Measurements from ENCODE around the gene FAM149A. TPM values are rescaled to one million over a fixed set of nuclear protein-coding genes. Genes with fewer than 3 reads are reported as not detected.
A peak's percentile ranks its signal among the peaks of the same experiment; 100 is the strongest.

FAM149A gene
- total RNA-seq, 1 donor from 2014 or later = 1.2 TPM

DNA sequence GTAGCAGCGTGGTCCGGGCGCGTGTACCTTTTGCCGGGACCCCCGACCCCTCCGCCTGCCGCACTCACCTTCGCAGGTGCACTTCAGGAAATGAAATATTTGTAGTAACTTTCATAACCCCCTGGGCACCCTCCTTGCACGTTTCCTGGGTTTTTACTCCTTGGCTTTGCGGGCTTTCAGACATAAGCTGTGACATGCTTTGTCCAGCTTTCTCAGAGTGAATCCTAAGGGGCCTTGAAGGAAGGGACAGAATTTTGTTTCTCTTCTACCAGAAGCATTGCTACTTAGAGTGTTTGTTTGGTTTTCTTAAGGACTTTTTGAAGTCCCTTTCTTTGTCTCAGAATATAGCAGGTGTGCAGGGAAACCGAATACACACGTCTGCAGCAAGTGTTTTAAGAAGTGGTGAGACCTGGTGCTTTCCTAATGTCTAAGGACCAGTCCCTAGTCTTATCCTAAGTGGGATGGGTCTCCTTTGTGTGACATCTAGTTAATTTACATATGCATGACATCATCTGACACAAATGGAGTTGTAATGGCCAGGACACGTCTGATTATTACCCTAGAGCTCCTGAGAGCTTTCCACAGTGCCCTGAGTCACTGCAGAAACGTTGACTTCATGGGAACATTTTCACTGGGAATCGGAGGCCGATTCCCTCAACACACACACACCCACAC is 1.3 kb downstream of the FAM149A start:
- Mint-ChIP-seq H3K27ac (ENCODE audit: unreplicated experiment) (peak overlapping the region; percentile 34), H3K4me3 (ENCODE audit: unreplicated experiment) (peak overlapping the region; percentile 84), H3K36me3 (ENCODE audit: low read depth, unreplicated experiment) (no peaks in the 10 kb centered on the region), H3K4me1 (ENCODE audit: low read depth, unreplicated experiment) (peaks cover 7% of the 10 kb centered on the region), H3K9me3 (ENCODE audit: unreplicated experiment) (peaks cover 2% of the 10 kb centered on the region), H3K27me3 (ENCODE audit: low read depth, unreplicated experiment) (peaks cover 39% of the 10 kb centered on the region)
- H3K4me1 ChIP-seq (ENCODE audit: insufficient read depth, low read length) = no peaks in the 10 kb centered on the region
- no peaks in the 10 kb centered on the region for H3K9me3 ChIP-seq (ENCODE audit: insufficient read depth, low read depth, low read length)
- no peaks in the 10 kb centered on the region for H3K79me2 ChIP-seq (ENCODE audit: insufficient read depth, low read length)
- peaks cover 22% of the 10 kb centered on the region for H3K27me3 ChIP-seq (ENCODE audit: insufficient read depth, low read length)
- no peak overlapping the region for H3K9ac ChIP-seq (ENCODE audit: low read length)
- FAIRE-seq = no peak
- H3K4me2 ChIP-seq (ENCODE audit: low read length) = peak overlapping the region; percentile 81
- H3K27ac ChIP-seq (ENCODE audit: low read depth, low read length) = no peak overlapping the region
- TF ChIP-seq, protein P1, sequence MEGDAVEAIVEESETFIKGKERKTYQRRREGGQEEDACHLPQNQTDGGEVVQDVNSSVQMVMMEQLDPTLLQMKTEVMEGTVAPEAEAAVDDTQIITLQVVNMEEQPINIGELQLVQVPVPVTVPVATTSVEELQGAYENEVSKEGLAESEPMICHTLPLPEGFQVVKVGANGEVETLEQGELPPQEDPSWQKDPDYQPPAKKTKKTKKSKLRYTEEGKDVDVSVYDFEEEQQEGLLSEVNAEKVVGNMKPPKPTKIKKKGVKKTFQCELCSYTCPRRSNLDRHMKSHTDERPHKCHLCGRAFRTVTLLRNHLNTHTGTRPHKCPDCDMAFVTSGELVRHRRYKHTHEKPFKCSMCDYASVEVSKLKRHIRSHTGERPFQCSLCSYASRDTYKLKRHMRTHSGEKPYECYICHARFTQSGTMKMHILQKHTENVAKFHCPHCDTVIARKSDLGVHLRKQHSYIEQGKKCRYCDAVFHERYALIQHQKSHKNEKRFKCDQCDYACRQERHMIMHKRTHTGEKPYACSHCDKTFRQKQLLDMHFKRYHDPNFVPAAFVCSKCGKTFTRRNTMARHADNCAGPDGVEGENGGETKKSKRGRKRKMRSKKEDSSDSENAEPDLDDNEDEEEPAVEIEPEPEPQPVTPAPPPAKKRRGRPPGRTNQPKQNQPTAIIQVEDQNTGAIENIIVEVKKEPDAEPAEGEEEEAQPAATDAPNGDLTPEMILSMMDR (IDR thresholded peaks at IDR 0.05; ENCODE audit: insufficient read depth, low read depth, low read length) = no peak
- TF ChIP-seq EZH2 (IDR thresholded peaks at IDR 0.05; ENCODE audit: insufficient read depth, low read length) = no peak
- H3K4me3 ChIP-seq (ENCODE audit: insufficient read depth, low read depth, low read length) = no peak overlapping the region
- no peaks in the 10 kb centered on the region for H4K20me1 ChIP-seq (ENCODE audit: insufficient read depth, low read length)
- H2AFZ ChIP-seq (ENCODE audit: low read depth, low read length) = peak overlapping the region; percentile 61
- peak; percentile 4 for DNase-seq (ENCODE audit: low read depth)
- no peaks in the 10 kb centered on the region for H3K36me3 ChIP-seq (ENCODE audit: insufficient read depth, low read length)

DNA sequence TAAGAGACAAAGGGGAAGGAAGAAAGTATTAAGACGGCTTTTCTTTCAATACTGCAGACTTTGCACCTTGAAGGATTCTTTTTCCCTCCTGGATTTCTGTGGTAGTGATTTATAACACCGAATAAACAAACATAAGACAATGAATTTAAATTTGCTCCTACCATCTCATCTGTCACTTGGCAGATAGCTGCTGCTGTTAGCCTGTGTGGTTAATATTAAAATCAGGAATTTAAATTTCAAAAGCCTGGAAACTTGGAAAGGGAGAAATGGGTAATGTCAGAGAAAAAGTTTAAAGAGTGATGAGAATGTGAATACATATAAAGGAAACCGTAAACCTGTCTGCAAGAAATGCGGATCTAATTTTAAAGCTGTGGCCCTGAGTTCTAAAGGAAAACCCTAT is 3.4 kb downstream of the FAM149A start:
- Histone ChIP-seq H3K4me2 (ENCODE audit: low read length) (no peak overlapping the region), H3K9ac (ENCODE audit: low read length) (no peak overlapping the region), H3K9me3 (ENCODE audit: insufficient read depth, low read depth, low read length) (no peaks in the 10 kb centered on the region), H3K4me3 (ENCODE audit: insufficient read depth, low read depth, low read length) (no peak overlapping the region), H3K4me1 (ENCODE audit: insufficient read depth, low read length) (no peaks in the 10 kb centered on the region), H3K27me3 (ENCODE audit: insufficient read depth, low read length) (peaks cover 22% of the 10 kb centered on the region), H3K79me2 (ENCODE audit: insufficient read depth, low read length) (no peaks in the 10 kb centered on the region), H3K36me3 (ENCODE audit: insufficient read depth, low read length) (no peaks in the 10 kb centered on the region), H4K20me1 (ENCODE audit: insufficient read depth, low read length) (no peaks in the 10 kb centered on the region), H3K27ac (ENCODE audit: low read depth, low read length) (no peak overlapping the region), H2AFZ (ENCODE audit: low read depth, low read length) (no peak overlapping the region)
- Mint-ChIP-seq H3K36me3 (ENCODE audit: low read depth, unreplicated experiment) (no peaks in the 10 kb centered on the region), H3K9me3 (ENCODE audit: unreplicated experiment) (peaks cover 2% of the 10 kb centered on the region), H3K27ac (ENCODE audit: unreplicated experiment) (no peak overlapping the region), H3K27me3 (ENCODE audit: low read depth, unreplicated experiment) (peaks cover 28% of the 10 kb centered on the region), H3K4me3 (ENCODE audit: unreplicated experiment) (no peak overlapping the region), H3K4me1 (ENCODE audit: low read depth, unreplicated experiment) (peaks cover 7% of the 10 kb centered on the region)
- DNase-seq (ENCODE audit: low read depth) (no peak), FAIRE-seq (no peak)
- TF ChIP-seq, protein P1 (IDR thresholded peaks at IDR 0.05; ENCODE audit: insufficient read depth, low read depth, low read length) = no peak
- no peak for TF ChIP-seq EZH2 (IDR thresholded peaks at IDR 0.05; ENCODE audit: insufficient read depth, low read length)

DNA sequence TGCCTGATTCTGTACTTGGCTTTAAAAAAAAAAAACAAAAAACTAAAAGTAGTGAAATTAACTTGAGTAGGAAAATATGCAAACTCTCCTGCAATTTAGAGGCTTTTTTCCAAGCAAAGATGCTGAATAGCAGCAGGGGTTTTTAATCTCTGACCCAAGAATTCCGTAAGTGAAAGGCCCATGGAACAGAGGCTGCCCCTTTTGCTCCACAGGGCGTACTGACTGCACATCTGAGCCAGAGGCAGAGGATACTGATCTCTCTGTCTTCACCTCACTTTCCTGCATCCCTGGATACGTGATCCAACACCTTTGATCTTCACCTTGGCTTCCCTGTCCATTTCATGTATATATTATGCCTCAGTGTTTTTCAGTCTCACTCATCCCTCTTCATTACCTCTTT is 3.9 kb downstream of the FAM149A start:
- H3K27me3 ChIP-seq (ENCODE audit: insufficient read depth, low read length) = peaks cover 18% of the 10 kb centered on the region
- FAIRE-seq (no peak), DNase-seq (ENCODE audit: low read depth) (no peak)
- Mint-ChIP-seq H3K4me1 (ENCODE audit: low read depth, unreplicated experiment) (peaks cover 7% of the 10 kb centered on the region), H3K4me3 (ENCODE audit: unreplicated experiment) (no peak overlapping the region), H3K36me3 (ENCODE audit: low read depth, unreplicated experiment) (no peaks in the 10 kb centered on the region), H3K27me3 (ENCODE audit: low read depth, unreplicated experiment) (peaks cover 23% of the 10 kb centered on the region), H3K9me3 (ENCODE audit: unreplicated experiment) (peaks cover 2% of the 10 kb centered on the region), H3K27ac (ENCODE audit: unreplicated experiment) (no peak overlapping the region)
- H3K4me3 ChIP-seq (ENCODE audit: insufficient read depth, low read depth, low read length) = no peak overlapping the region
- no peaks in the 10 kb centered on the region for H3K4me1 ChIP-seq (ENCODE audit: insufficient read depth, low read length)
- H3K4me2 ChIP-seq (ENCODE audit: low read length) = no peak overlapping the region
- H3K27ac ChIP-seq (ENCODE audit: low read depth, low read length) = no peak overlapping the region
- no peaks in the 10 kb centered on the region for H4K20me1 ChIP-seq (ENCODE audit: insufficient read depth, low read length)
- no peaks in the 10 kb centered on the region for H3K9me3 ChIP-seq (ENCODE audit: insufficient read depth, low read depth, low read length)
- H2AFZ ChIP-seq (ENCODE audit: low read depth, low read length) = no peak overlapping the region
- H3K9ac ChIP-seq (ENCODE audit: low read length) = no peak overlapping the region
- TF ChIP-seq, protein P1 (IDR thresholded peaks at IDR 0.05; ENCODE audit: insufficient read depth, low read depth, low read length) = no peak
- TF ChIP-seq EZH2 (IDR thresholded peaks at IDR 0.05; ENCODE audit: insufficient read depth, low read length) = no peak
- H3K79me2 ChIP-seq (ENCODE audit: insufficient read depth, low read length) = no peaks in the 10 kb centered on the region
- no peaks in the 10 kb centered on the region for H3K36me3 ChIP-seq (ENCODE audit: insufficient read depth, low read length)
